ENCODE data around the gene SPEM1. TPM values are rescaled to one million over a fixed set of nuclear protein-coding genes. Genes with fewer than 3 reads are reported as not detected.

Gene SPEM1
- total RNA-seq, 2 donors from 2014 or later: not detected

- Histone ChIP-seq H3K27me3 (no peaks in the 10 kb centered on the region), H3K27ac (peak overlapping the region; percentile 65 to 85 (median 82)), H3K4me3 (peak overlapping the region; percentile 46 to 87), H3K36me3 (replicated peaks in 1 of 2; ENCODE audit: insufficient read depth in 1 of 2, low read depth in 2 of 2) (no peaks in the 10 kb centered on the region), H3K9me3 (no peaks in the 10 kb centered on the region), H3K4me1 (peaks cover 24% of the 10 kb centered on the region)
- ATAC-seq (peak; percentile 67), DNase-seq (peak; percentile 72 to 91 (median 78))
- intact Hi-C loops (cut with DNase I): no loop called here
- TF ChIP-seq POLR2A (IDR thresholded peaks at IDR 0.05) (no peak), CTCF (IDR thresholded peaks at IDR 0.05) (peak in 1 of 7 experiments; percentile 29)
- WGBS, 2 donors: 10 to 21% methylated on average over 5 to 7 of the region's 7 CpGs
Measured at GRCh38 chr17:7380321-7380720, 39.8 kb upstream of the SPEM1 start.

GRCh38 chr17:7380855-7381683 lies 39.1 kb upstream of the SPEM1 start, which contains the start of gene TNK1:
Gene TNK1 (plus strand): TSS chr17:7381089. CDS start chr17:7382927, 1,838 bp downstream.
- no peaks in the 10 kb centered on the region for H3K9me3 ChIP-seq

GRCh38 chr17:7382901-7383300 lies 37.2 kb upstream of the SPEM1 start:
- WGBS, 2 donors: 94 to 97% methylated on average over 8 to 10 of the region's 10 CpGs
- Histone ChIP-seq H3K36me3 (replicated peaks in 1 of 2; ENCODE audit: insufficient read depth in 1 of 2, low read depth in 2 of 2) (no peaks in the 10 kb centered on the region), H3K9me3 (no peaks in the 10 kb centered on the region), H3K4me3 (no peak overlapping the region), H3K4me1 (peaks cover 24% of the 10 kb centered on the region), H3K27me3 (no peaks in the 10 kb centered on the region), H3K27ac (no peak overlapping the region)
- intact Hi-C loops (cut with DNase I): no loop called here
- no peak for TF ChIP-seq CTCF (IDR thresholded peaks at IDR 0.05)
- TF ChIP-seq POLR2A (IDR thresholded peaks at IDR 0.05): no peak
- no peak for ATAC-seq
- DNase-seq: no peak

More at GRCh38 chr17:7380855-7381683, 39.1 kb upstream of the SPEM1 start, which contains the start of gene TNK1:
- TF ChIP-seq POLR2A (IDR thresholded peaks at IDR 0.05) (peak; percentile 67 to 86 (median 83)), CTCF (IDR thresholded peaks at IDR 0.05) (peak in 2 of 7 experiments; percentile 5 to 16)
- H3K36me3 ChIP-seq (replicated peaks in 1 of 2; ENCODE audit: insufficient read depth in 1 of 2, low read depth in 2 of 2): no peaks in the 10 kb centered on the region
- peak within 1 kb of the TSS; percentile 65 to 85 (median 82) for H3K27ac ChIP-seq
- intact Hi-C loops (cut with DNase I): no loop called here
- H3K27me3 ChIP-seq: no peaks in the 10 kb centered on the region
- ATAC-seq (peak; percentile 88), DNase-seq (peak; percentile 72 to 87 (median 82))
- peaks cover 24% of the 10 kb centered on the region for H3K4me1 ChIP-seq
- H3K4me3 ChIP-seq: peak within 1 kb of the TSS; percentile 46 to 87
- 2% methylated on average over 33 to 52 of the region's 52 CpGs for WGBS, 2 donors

GRCh38 chr17:7383371-7383741 lies 36.8 kb upstream of the SPEM1 start:
- H3K27ac ChIP-seq: no peak overlapping the region
- no peaks in the 10 kb centered on the region for H3K9me3 ChIP-seq
- H3K36me3 ChIP-seq (replicated peaks in 1 of 2; ENCODE audit: insufficient read depth in 1 of 2, low read depth in 2 of 2): no peaks in the 10 kb centered on the region
- no peak overlapping the region for H3K4me3 ChIP-seq
- intact Hi-C loops (cut with DNase I): no loop called here
- peaks cover 24% of the 10 kb centered on the region for H3K4me1 ChIP-seq
- no peaks in the 10 kb centered on the region for H3K27me3 ChIP-seq
- DNase-seq (no peak), ATAC-seq (no peak)
- 92 to 98% methylated on average over 8 to 10 of the region's 11 CpGs for WGBS, 2 donors
- no peak for TF ChIP-seq POLR2A (IDR thresholded peaks at IDR 0.05)
- no peak for TF ChIP-seq CTCF (IDR thresholded peaks at IDR 0.05)

Measured in body of pancreas (tissue), 4 donors.